Measurements from ENCODE around the gene ADAMTS18.

DNA sequence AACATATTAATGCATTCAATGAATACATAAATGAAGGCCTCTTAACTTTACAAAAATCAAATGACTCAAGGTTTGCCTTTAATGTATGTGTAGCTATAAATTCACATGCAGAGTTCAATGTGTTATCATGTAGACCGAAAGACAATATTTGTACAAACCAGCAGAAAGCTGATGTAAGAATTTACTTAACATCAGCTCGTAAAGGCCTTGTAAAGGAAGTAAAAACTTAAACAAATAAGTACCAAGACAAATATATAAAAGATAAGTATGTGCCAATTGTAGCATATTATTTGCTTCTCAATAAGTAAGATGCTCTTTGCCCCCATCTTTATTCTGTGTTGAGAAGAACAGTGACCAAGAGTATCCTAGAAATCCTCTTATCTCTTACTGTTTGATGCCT is 130.0 kb downstream of the ADAMTS18 start:
- TF ChIP-seq, protein P1, sequence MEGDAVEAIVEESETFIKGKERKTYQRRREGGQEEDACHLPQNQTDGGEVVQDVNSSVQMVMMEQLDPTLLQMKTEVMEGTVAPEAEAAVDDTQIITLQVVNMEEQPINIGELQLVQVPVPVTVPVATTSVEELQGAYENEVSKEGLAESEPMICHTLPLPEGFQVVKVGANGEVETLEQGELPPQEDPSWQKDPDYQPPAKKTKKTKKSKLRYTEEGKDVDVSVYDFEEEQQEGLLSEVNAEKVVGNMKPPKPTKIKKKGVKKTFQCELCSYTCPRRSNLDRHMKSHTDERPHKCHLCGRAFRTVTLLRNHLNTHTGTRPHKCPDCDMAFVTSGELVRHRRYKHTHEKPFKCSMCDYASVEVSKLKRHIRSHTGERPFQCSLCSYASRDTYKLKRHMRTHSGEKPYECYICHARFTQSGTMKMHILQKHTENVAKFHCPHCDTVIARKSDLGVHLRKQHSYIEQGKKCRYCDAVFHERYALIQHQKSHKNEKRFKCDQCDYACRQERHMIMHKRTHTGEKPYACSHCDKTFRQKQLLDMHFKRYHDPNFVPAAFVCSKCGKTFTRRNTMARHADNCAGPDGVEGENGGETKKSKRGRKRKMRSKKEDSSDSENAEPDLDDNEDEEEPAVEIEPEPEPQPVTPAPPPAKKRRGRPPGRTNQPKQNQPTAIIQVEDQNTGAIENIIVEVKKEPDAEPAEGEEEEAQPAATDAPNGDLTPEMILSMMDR (IDR thresholded peaks at IDR 0.05; ENCODE audit: low read depth, low read length), result no peak
- TF ChIP-seq EZH2phosphoT487 (IDR thresholded peaks at IDR 0.05; ENCODE audit: low read depth), result no peak
